ENCODE data around the gene STT3A.

STT3A gene

GRCh38 chr11:125670172-125670571 lies 77.5 kb downstream of the STT3A start:
- no peak for DNase-seq

- DNase-seq = no peak
Measured at GRCh38 chr11:125671561-125671960, 78.9 kb downstream of the STT3A start.
